ENCODE data around the gene THAP8.

DNA sequence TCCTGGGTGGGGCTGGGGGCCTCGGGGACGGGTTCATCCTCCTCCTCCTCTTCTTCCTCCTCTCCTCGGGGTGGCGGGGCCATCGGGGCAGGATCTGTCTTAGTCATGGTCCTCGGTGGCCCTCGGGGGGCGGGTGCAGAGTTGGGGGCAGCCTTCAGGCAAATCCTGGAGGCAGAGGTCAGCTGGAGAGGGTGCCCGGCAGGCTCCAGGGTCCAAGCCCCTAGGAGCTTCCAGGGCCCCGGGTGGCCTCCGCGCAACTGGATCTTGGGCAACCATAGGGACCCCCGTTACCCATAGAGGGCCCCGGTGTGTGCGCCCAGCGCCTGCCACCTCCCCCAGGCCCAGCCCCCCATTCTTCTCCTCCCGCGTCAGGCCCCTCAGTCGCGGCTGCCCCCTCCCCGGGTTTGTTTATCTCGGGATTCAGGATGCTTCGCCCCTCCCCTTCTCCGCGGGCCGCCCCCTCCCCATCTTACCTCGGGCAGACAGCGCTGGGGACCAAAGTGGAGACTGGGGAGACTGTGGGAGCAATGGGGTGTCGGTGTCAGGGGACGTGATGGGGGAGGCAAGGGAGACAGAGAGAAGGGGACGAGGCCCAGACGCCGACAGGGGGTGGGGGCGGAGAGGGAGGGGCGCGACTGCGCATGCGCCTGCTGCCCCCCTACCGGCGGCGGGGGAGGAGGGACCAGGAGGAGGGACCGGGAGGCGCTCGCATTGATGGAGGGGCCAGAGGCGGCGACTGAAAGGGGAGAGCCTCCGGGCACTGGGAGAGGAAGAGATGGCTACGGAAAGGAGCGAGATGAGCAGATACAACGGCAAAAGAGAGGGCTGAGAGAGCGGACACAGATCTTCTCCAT is 21.6 kb downstream of the THAP8 start, which contains the start of gene CLIP3:
- TF ChIP-seq POLR2A (IDR thresholded peaks at IDR 0.05; ENCODE audit: low read depth, low read length) = no peak
- TF ChIP-seq CTCF (IDR thresholded peaks at IDR 0.05; ENCODE audit: extremely low read depth in 1 of 2, insufficient read depth in 1 of 2, low read depth in 1 of 2, low read length in 2 of 2) = no peak
- peak; percentile 19 for TF ChIP-seq POLR2AphosphoS5 (IDR thresholded peaks at IDR 0.05; ENCODE audit: insufficient read depth, low read depth, low read length)
- TF ChIP-seq EZH2 (IDR thresholded peaks at IDR 0.05; ENCODE audit: borderline replicate concordance, low read depth, low read length, severe bottlenecking) = no peak
- no peak for TF ChIP-seq MYC (IDR thresholded peaks at IDR 0.05; ENCODE audit: low read depth, low read length)
- TF ChIP-seq JUN (IDR thresholded peaks at IDR 0.05; ENCODE audit: borderline replicate concordance, insufficient read depth, insufficient read length, low read depth) = no peak
